Liver (tissue), 3 donors: ENCODE measurements around the gene MXD4.

Source experiments
- EGR1 ChIP-seq, 2 donors: IDR thresholded peaks; 2 replicates each; pipeline ENCODE4 v1.6.1; 2016 to 2018; ENCODE audit warnings: antibody characterized with exemption in 2 of 2, low read depth in 2 of 2
- GABPA ChIP-seq, 2 donors: IDR thresholded peaks in 1 of 2; conservative IDR thresholded peaks in 1 of 2; 2 replicates each; pipeline ENCODE4 v1.6.1; 2016; ENCODE audit warnings: antibody characterized with exemption in 2 of 2, mild to moderate bottlenecking in 1 of 2, moderate library complexity in 1 of 2
- JUND ChIP-seq, 2 donors: IDR thresholded peaks; 2 replicates each; pipeline ENCODE4 v1.6.1; 2016; ENCODE audit warnings: antibody characterized with exemption in 2 of 2
- RAD21 ChIP-seq, 2 donors: IDR thresholded peaks; 2 replicates each; pipeline ENCODE4 v1.6.1; 2016; ENCODE audit warnings: antibody characterized with exemption in 2 of 2, mild to moderate bottlenecking in 2 of 2
- TAF1 ChIP-seq: conservative IDR thresholded peaks from 2 replicates; pipeline ENCODE4 v1.6.1; 2016; ENCODE audit warnings: antibody characterized with exemption, mild to moderate bottlenecking
- TF ChIP-seq, protein P1 (sequence below): fragments of 150-350 bp; IDR thresholded peaks from 2 replicates; pipeline ENCODE4 v1.5.1; 2017; ENCODE audit warnings: improper control_type of control experiment, low read depth, low read length; ENCODE audit not compliant: missing input control
- TF ChIP-seq, protein P2 (sequence below): IDR thresholded peaks from 2 replicates; pipeline ENCODE4 v1.6.1; 2016; ENCODE audit warnings: antibody characterized with exemption
- TF ChIP-seq, protein P3 (sequence below): IDR thresholded peaks from 2 replicates; pipeline ENCODE4 v1.6.1; 2016; ENCODE audit warnings: antibody characterized with exemption
- TF ChIP-seq, protein P4 (sequence below): IDR thresholded peaks from 2 replicates; pipeline ENCODE4 v1.6.1; 2016; ENCODE audit warnings: antibody characterized with exemption, mild to moderate bottlenecking
- donor health status: healthy.
- donor health status: healthy.

DNA sequence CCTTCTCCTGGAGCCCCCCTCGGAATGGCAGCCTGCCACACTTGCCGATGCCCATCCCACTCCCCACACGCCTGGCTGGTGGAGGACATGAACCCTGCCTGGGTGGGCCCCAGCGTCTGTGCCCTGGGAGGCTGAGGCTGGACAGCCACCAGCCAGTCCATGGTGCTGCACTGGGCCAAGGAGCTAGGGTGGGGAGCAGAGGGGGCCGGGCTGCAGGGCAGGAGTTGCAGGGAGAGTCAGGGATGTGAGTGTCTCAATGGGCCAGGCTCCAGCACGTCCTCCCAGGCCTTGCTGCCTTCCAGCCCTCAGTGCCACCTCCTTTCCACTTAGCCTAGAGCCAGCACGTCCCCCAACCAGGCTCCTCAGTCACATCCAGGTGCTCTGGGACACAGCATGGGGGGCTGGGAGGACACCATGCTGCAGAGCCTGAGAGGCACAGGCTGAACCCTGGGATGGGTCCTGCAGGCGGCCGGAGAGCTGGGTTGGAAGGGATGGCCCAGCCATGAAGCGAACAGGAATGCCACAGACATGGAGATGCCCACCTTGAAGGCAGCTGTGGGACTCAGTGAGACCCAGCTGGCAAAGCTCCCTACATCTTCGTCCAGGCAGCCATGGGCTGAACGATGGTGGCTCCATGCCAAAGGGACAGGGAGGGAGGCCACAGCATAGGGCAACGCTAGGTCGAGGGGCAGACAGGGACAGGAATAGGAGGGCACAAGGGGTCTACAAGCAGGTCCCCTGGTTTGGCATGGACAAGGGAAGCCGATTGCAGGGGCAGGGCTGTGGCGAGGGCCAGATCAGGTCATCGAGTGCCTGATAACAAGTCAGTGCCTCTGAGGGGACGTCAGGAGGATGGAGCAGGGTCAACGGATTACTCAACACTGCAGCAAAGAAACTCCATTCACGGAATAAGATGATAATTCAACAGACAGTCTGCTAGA, 30.1 kb upstream of the MXD4 start:
- TF ChIP-seq, protein P1, sequence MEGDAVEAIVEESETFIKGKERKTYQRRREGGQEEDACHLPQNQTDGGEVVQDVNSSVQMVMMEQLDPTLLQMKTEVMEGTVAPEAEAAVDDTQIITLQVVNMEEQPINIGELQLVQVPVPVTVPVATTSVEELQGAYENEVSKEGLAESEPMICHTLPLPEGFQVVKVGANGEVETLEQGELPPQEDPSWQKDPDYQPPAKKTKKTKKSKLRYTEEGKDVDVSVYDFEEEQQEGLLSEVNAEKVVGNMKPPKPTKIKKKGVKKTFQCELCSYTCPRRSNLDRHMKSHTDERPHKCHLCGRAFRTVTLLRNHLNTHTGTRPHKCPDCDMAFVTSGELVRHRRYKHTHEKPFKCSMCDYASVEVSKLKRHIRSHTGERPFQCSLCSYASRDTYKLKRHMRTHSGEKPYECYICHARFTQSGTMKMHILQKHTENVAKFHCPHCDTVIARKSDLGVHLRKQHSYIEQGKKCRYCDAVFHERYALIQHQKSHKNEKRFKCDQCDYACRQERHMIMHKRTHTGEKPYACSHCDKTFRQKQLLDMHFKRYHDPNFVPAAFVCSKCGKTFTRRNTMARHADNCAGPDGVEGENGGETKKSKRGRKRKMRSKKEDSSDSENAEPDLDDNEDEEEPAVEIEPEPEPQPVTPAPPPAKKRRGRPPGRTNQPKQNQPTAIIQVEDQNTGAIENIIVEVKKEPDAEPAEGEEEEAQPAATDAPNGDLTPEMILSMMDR = no peak
- TF ChIP-seq RAD21 (IDR thresholded peaks at IDR 0.05) (no peak), EGR1 (IDR thresholded peaks at IDR 0.05; ENCODE audit: low read depth in 2 of 2) (no peak), GABPA (IDR thresholded peaks at IDR 0.05 in 1 of 2, conservative IDR thresholded peaks at IDR 0.05 in 1 of 2) (no peak), JUND (IDR thresholded peaks at IDR 0.05) (no peak), TAF1 (no peak)
- TF ChIP-seq, protein P2, sequence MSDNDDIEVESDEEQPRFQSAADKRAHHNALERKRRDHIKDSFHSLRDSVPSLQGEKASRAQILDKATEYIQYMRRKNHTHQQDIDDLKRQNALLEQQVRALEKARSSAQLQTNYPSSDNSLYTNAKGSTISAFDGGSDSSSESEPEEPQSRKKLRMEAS = no peak
- TF ChIP-seq, protein P3, sequence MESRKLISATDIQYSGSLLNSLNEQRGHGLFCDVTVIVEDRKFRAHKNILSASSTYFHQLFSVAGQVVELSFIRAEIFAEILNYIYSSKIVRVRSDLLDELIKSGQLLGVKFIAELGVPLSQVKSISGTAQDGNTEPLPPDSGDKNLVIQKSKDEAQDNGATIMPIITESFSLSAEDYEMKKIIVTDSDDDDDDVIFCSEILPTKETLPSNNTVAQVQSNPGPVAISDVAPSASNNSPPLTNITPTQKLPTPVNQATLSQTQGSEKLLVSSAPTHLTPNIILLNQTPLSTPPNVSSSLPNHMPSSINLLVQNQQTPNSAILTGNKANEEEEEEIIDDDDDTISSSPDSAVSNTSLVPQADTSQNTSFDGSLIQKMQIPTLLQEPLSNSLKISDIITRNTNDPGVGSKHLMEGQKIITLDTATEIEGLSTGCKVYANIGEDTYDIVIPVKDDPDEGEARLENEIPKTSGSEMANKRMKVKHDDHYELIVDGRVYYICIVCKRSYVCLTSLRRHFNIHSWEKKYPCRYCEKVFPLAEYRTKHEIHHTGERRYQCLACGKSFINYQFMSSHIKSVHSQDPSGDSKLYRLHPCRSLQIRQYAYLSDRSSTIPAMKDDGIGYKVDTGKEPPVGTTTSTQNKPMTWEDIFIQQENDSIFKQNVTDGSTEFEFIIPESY = no peak
- TF ChIP-seq, protein P4, sequence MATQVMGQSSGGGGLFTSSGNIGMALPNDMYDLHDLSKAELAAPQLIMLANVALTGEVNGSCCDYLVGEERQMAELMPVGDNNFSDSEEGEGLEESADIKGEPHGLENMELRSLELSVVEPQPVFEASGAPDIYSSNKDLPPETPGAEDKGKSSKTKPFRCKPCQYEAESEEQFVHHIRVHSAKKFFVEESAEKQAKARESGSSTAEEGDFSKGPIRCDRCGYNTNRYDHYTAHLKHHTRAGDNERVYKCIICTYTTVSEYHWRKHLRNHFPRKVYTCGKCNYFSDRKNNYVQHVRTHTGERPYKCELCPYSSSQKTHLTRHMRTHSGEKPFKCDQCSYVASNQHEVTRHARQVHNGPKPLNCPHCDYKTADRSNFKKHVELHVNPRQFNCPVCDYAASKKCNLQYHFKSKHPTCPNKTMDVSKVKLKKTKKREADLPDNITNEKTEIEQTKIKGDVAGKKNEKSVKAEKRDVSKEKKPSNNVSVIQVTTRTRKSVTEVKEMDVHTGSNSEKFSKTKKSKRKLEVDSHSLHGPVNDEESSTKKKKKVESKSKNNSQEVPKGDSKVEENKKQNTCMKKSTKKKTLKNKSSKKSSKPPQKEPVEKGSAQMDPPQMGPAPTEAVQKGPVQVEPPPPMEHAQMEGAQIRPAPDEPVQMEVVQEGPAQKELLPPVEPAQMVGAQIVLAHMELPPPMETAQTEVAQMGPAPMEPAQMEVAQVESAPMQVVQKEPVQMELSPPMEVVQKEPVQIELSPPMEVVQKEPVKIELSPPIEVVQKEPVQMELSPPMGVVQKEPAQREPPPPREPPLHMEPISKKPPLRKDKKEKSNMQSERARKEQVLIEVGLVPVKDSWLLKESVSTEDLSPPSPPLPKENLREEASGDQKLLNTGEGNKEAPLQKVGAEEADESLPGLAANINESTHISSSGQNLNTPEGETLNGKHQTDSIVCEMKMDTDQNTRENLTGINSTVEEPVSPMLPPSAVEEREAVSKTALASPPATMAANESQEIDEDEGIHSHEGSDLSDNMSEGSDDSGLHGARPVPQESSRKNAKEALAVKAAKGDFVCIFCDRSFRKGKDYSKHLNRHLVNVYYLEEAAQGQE = no peak
